HCT116 (cell line): ENCODE measurements around the gene KRT73. TPM values are rescaled to one million over a fixed set of nuclear protein-coding genes. Genes with fewer than 3 reads are reported as not detected.

Experiments
- ATAC-seq: fragments of 200-7000 bp; cut with Tn5 transposase; 2 replicates; pipeline ENCODE4 v1.9.1; 2020; ENCODE audit warnings: mild to moderate bottlenecking, moderate library complexity
- BruUV-seq: library from RNA; stranded (reverse); fragments of 400-500 nt; replicated peaks from 2 replicates; lab custom pipeline; 2021; lab: Mats Ljungman, UMichigan
- CTCF ChIA-PET: fragments of 300-600 bp; sonication (Branson Sonifier 250); formaldehyde crosslinking; loops from one replicate; lab custom pipeline; 2021; ENCODE audit warnings: antibody characterized with exemption; lab: Charles Lee
- POLR2A ChIA-PET: fragments of 300-600, 350-600 bp; sonication (Branson Sonifier 250); formaldehyde crosslinking; loops from one replicate; lab custom pipeline; 2021; ENCODE audit warnings: antibody characterized with exemption; lab: Charles Lee
- RAD21 ChIA-PET, 2 experiments: fragments of 300-600 bp; sonication (Branson Sonifier 250); formaldehyde crosslinking; loops; one replicate each; lab custom pipeline; 2023; ENCODE audit warnings: low total read pairs in 2 of 2; ENCODE audit not compliant: uncharacterized antibody in 2 of 2, unreplicated experiment in 2 of 2, low non-redundant PET in 1 of 2; lab: Charles Lee
- DNase-seq: peaks from one replicate; pipeline ENCODE4 v3.0.0-alpha.2; 2010; ENCODE audit warnings: low read depth, low spot score
- H2AFZ ChIP-seq: fragments of 200-600 bp; shearing (Covaris generic), sonication (generic); 2 replicates; pipeline ENCODE4 v1.6.1; 2017; ENCODE audit warnings: low read depth, mixed run types, mixed read lengths, antibody characterized with exemption, low read length; ENCODE audit not compliant: poor library complexity, severe bottlenecking
- H3K27ac ChIP-seq: 2 replicates; pipeline ENCODE4 v1.5.1; 2012; ENCODE audit warnings: low read depth, low read length
- H3K27me3 ChIP-seq: fragments of 200-600 bp; sonication (generic); 2 replicates; pipeline ENCODE4 v1.6.1; 2016; ENCODE audit warnings: mixed run types, low read length, mixed read lengths; ENCODE audit not compliant: insufficient read depth
- H3K36me3 ChIP-seq, 2 experiments: fragments of 200-500 bp in 1 of 2; fragments of 200-600 bp in 1 of 2; sonication (Bioruptor generic) in 1 of 2; sonication (generic) in 1 of 2; 2 replicates each; pipeline versions ENCODE4 v1.5.1 to v1.6.1; 2014 to 2016; ENCODE audit warnings: low read length in 2 of 2, inconsistent platforms in 1 of 2, mixed read lengths in 1 of 2, mixed run types in 1 of 2; ENCODE audit not compliant: insufficient read depth in 2 of 2, control insufficient read depth in 1 of 2
- H3K4me1 ChIP-seq, 2 experiments: fragments of 200-600 bp in 1 of 2; sonication (generic) in 1 of 2; 2 replicates each; pipeline versions ENCODE4 v1.5.1 to v1.6.1; 2012 to 2017; ENCODE audit warnings: low read length in 2 of 2, inconsistent platforms in 1 of 2, mild to moderate bottlenecking in 1 of 2, mixed read lengths in 1 of 2, mixed run types in 1 of 2, moderate library complexity in 1 of 2; ENCODE audit not compliant: insufficient read depth in 2 of 2, control insufficient read depth in 1 of 2
- H3K4me2 ChIP-seq: fragments of 200-600 bp; sonication (generic); 2 replicates; pipeline ENCODE4 v1.6.1; 2017; ENCODE audit warnings: mixed run types, low read length, mixed read lengths
- H3K4me3 ChIP-seq, 2 experiments: fragments of 200-600 bp in 1 of 2; sonication (generic) in 1 of 2; replicated peaks in 1 of 2; 2 replicates each; pipeline ENCODE4 v1.5.1; 2011 to 2016; ENCODE audit warnings: low read length in 2 of 2, control low read depth in 1 of 2, low read depth in 1 of 2, mild to moderate bottlenecking in 1 of 2, mixed read lengths in 1 of 2, mixed run types in 1 of 2
- H3K79me2 ChIP-seq: fragments of 200-600 bp; sonication (generic); 2 replicates; pipeline ENCODE4 v1.6.1; 2017; ENCODE audit warnings: mild to moderate bottlenecking, mixed run types, low read length, moderate library complexity, mixed read lengths; ENCODE audit not compliant: insufficient read depth
- H3K9ac ChIP-seq: fragments of 200-600 bp; sonication (generic); 2 replicates; pipeline ENCODE4 v1.6.1; 2016; ENCODE audit warnings: low read length, mixed read lengths
- H3K9me2 ChIP-seq: fragments of 200-600 bp; sonication (generic), shearing (Covaris generic); 2 replicates; pipeline ENCODE4 v1.6.1; 2017; ENCODE audit warnings: mixed run types, mild to moderate bottlenecking, moderate library complexity; ENCODE audit not compliant: insufficient read depth
- H3K9me3 ChIP-seq, 2 experiments: fragments of 200-500 bp in 1 of 2; fragments of 200-600 bp in 1 of 2; sonication (Bioruptor generic) in 1 of 2; sonication (generic) in 1 of 2; 2 replicates each; pipeline ENCODE4 v1.6.1; 2014 to 2017; ENCODE audit warnings: low read length in 2 of 2, mixed read lengths in 2 of 2, inconsistent platforms in 1 of 2, low read depth in 1 of 2, mild to moderate bottlenecking in 1 of 2, mixed run types in 1 of 2, moderate library complexity in 1 of 2; ENCODE audit not compliant: control insufficient read depth in 1 of 2, insufficient read depth in 1 of 2
- H4K20me1 ChIP-seq: fragments of 200-600 bp; sonication (generic), shearing (Covaris generic); 2 replicates; pipeline ENCODE4 v1.6.1; 2017; ENCODE audit warnings: mixed run types, mild to moderate bottlenecking, moderate library complexity; ENCODE audit not compliant: insufficient read depth
- CEBPB ChIP-seq: IDR thresholded peaks from 2 replicates; pipeline ENCODE4 v1.6.1; 2012; ENCODE audit warnings: low read depth
- ELF1 ChIP-seq: IDR thresholded peaks from 2 replicates; pipeline ENCODE4 v1.6.1; 2012; ENCODE audit warnings: low read depth, borderline replicate concordance
- EZH2phosphoT487 ChIP-seq: fragments of 200-600 bp; IDR thresholded peaks from 2 replicates; pipeline ENCODE4 v1.6.1; 2018; ENCODE audit warnings: antibody characterized with exemption, borderline replicate concordance
- FOSL1 ChIP-seq: IDR thresholded peaks from 2 replicates; pipeline ENCODE4 v1.6.1; 2012; ENCODE audit warnings: low read depth
- JUND ChIP-seq: IDR thresholded peaks from 2 replicates; pipeline ENCODE4 v1.6.1; 2012
- POLR2A ChIP-seq: IDR thresholded peaks from 2 replicates; pipeline ENCODE4 v1.7.0; 2011; ENCODE audit warnings: borderline replicate concordance; ENCODE audit not compliant: insufficient read depth, insufficient read length; ENCODE audit errors: extremely low read depth
- RAD21 ChIP-seq: IDR thresholded peaks from 2 replicates; pipeline ENCODE4 v1.6.1; 2012; ENCODE audit warnings: low read depth, mild to moderate bottlenecking
- SIN3A ChIP-seq: IDR thresholded peaks from 2 replicates; pipeline ENCODE4 v1.6.1; 2012; ENCODE audit warnings: low read depth
- SRF ChIP-seq: IDR thresholded peaks from 2 replicates; pipeline ENCODE4 v1.6.1; 2012; ENCODE audit warnings: low read depth
- TCF7L2 ChIP-seq: IDR thresholded peaks from 2 replicates; pipeline ENCODE4 v1.7.0; 2011; ENCODE audit warnings: borderline replicate concordance, inconsistent platforms; ENCODE audit not compliant: insufficient read depth, insufficient read length; ENCODE audit errors: extremely low read depth
- YY1 ChIP-seq: IDR thresholded peaks from 2 replicates; pipeline ENCODE4 v1.6.1; 2011; ENCODE audit warnings: low read length, low read depth, moderate library complexity, mild to moderate bottlenecking; ENCODE audit not compliant: insufficient replicate concordance; ENCODE audit errors: extremely low read depth
- ZNF274 ChIP-seq: fragments of 200-500 bp; sonication (Bioruptor generic); IDR thresholded peaks from 2 replicates; pipeline ENCODE4 v1.6.1; 2014; ENCODE audit warnings: mild to moderate bottlenecking, low read depth, low read length, inconsistent platforms
- intact Hi-C: fragments of 100-400 bp; cut with micrococcal nuclease; formaldehyde crosslinking; loops from 2 replicates; pipeline ENCODE4 v1.10.0; 2022
- total RNA-seq: library from RNA; stranded (reverse); gene quantifications from one replicate; pipeline ENCODE4 v1.2.1, GENCODE V29; 2021; ENCODE audit not compliant: unreplicated experiment
- TF ChIP-seq, protein P1 (sequence below): IDR thresholded peaks from 2 replicates; pipeline ENCODE4 v1.6.1; 2012
- TF ChIP-seq, protein P2 (sequence below): IDR thresholded peaks from 2 replicates; pipeline ENCODE4 v1.6.1; 2011; ENCODE audit warnings: mild to moderate bottlenecking, low read length, moderate library complexity; ENCODE audit not compliant: insufficient replicate concordance; ENCODE audit errors: extremely low read depth
- TF ChIP-seq, protein P3 (sequence below), 3 experiments: fragments of 200-600 bp in 1 of 3; sonication (generic) in 1 of 3; IDR thresholded peaks in 2 of 3; conservative IDR thresholded peaks in 1 of 3; 2 replicates each; pipeline ENCODE4 v1.5.1; 2012 to 2017; ENCODE audit warnings: low read depth in 2 of 3, low read length in 2 of 3, antibody characterized with exemption in 1 of 3, borderline replicate concordance in 1 of 3, control low read depth in 1 of 3, mild to moderate bottlenecking in 1 of 3, mixed read lengths in 1 of 3, mixed run types in 1 of 3, moderate library complexity in 1 of 3; ENCODE audit not compliant: insufficient read depth in 1 of 3
- TF ChIP-seq, protein P4 (sequence below): IDR thresholded peaks from 2 replicates; pipeline ENCODE4 v1.6.1; 2012; ENCODE audit warnings: low read depth

The KRT73 gene
- total RNA-seq, 1 experiment from 2014 or later = not detected

- Histone ChIP-seq H3K79me2 (no peaks in the 10 kb centered on the region), H3K9me3 (no peaks in the 10 kb centered on the region), H4K20me1 (no peaks in the 10 kb centered on the region), H2AFZ (no peak overlapping the region), H3K36me3 (no peaks in the 10 kb centered on the region), H3K27me3 (no peaks in the 10 kb centered on the region), H3K9ac (no peak overlapping the region), H3K9me2 (no peaks in the 10 kb centered on the region), H3K27ac (no peak overlapping the region), H3K4me1 (no peaks in the 10 kb centered on the region), H3K4me2 (no peak overlapping the region), H3K4me3 (no peak overlapping the region)
- RAD21 ChIA-PET = no interaction called here
- TF ChIP-seq, protein P1, sequence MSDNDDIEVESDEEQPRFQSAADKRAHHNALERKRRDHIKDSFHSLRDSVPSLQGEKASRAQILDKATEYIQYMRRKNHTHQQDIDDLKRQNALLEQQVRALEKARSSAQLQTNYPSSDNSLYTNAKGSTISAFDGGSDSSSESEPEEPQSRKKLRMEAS = no peak
- TF ChIP-seq, protein P2, sequence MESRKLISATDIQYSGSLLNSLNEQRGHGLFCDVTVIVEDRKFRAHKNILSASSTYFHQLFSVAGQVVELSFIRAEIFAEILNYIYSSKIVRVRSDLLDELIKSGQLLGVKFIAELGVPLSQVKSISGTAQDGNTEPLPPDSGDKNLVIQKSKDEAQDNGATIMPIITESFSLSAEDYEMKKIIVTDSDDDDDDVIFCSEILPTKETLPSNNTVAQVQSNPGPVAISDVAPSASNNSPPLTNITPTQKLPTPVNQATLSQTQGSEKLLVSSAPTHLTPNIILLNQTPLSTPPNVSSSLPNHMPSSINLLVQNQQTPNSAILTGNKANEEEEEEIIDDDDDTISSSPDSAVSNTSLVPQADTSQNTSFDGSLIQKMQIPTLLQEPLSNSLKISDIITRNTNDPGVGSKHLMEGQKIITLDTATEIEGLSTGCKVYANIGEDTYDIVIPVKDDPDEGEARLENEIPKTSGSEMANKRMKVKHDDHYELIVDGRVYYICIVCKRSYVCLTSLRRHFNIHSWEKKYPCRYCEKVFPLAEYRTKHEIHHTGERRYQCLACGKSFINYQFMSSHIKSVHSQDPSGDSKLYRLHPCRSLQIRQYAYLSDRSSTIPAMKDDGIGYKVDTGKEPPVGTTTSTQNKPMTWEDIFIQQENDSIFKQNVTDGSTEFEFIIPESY = no peak
- TF ChIP-seq CEBPB (no peak), JUND (no peak), EZH2phosphoT487 (no peak), TCF7L2 (no peak), ELF1 (no peak), RAD21 (no peak), POLR2A (no peak), YY1 (no peak), ZNF274 (no peak), FOSL1 (no peak), SRF (no peak), SIN3A (no peak)
- TF ChIP-seq, protein P3, sequence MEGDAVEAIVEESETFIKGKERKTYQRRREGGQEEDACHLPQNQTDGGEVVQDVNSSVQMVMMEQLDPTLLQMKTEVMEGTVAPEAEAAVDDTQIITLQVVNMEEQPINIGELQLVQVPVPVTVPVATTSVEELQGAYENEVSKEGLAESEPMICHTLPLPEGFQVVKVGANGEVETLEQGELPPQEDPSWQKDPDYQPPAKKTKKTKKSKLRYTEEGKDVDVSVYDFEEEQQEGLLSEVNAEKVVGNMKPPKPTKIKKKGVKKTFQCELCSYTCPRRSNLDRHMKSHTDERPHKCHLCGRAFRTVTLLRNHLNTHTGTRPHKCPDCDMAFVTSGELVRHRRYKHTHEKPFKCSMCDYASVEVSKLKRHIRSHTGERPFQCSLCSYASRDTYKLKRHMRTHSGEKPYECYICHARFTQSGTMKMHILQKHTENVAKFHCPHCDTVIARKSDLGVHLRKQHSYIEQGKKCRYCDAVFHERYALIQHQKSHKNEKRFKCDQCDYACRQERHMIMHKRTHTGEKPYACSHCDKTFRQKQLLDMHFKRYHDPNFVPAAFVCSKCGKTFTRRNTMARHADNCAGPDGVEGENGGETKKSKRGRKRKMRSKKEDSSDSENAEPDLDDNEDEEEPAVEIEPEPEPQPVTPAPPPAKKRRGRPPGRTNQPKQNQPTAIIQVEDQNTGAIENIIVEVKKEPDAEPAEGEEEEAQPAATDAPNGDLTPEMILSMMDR (IDR thresholded peaks at IDR 0.05 in 2 of 3, conservative IDR thresholded peaks at IDR 0.05 in 1 of 3; ENCODE audit: borderline replicate concordance in 1 of 3, insufficient read depth in 1 of 3, low read depth in 2 of 3, low read length in 2 of 3) = no peak
- TF ChIP-seq, protein P4, sequence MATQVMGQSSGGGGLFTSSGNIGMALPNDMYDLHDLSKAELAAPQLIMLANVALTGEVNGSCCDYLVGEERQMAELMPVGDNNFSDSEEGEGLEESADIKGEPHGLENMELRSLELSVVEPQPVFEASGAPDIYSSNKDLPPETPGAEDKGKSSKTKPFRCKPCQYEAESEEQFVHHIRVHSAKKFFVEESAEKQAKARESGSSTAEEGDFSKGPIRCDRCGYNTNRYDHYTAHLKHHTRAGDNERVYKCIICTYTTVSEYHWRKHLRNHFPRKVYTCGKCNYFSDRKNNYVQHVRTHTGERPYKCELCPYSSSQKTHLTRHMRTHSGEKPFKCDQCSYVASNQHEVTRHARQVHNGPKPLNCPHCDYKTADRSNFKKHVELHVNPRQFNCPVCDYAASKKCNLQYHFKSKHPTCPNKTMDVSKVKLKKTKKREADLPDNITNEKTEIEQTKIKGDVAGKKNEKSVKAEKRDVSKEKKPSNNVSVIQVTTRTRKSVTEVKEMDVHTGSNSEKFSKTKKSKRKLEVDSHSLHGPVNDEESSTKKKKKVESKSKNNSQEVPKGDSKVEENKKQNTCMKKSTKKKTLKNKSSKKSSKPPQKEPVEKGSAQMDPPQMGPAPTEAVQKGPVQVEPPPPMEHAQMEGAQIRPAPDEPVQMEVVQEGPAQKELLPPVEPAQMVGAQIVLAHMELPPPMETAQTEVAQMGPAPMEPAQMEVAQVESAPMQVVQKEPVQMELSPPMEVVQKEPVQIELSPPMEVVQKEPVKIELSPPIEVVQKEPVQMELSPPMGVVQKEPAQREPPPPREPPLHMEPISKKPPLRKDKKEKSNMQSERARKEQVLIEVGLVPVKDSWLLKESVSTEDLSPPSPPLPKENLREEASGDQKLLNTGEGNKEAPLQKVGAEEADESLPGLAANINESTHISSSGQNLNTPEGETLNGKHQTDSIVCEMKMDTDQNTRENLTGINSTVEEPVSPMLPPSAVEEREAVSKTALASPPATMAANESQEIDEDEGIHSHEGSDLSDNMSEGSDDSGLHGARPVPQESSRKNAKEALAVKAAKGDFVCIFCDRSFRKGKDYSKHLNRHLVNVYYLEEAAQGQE = no peak
- intact Hi-C loops = no loop called here
- POLR2A ChIA-PET = no interaction called here
- CTCF ChIA-PET = no interaction called here
- no TSS peak for BruUV-seq
- no peak for DNase-seq
- no peak for ATAC-seq
These were observed 12.9 kb upstream of the KRT73 start for GRCh38 chr12:52631264-52631663.
